SKM-1 treated with dmso at 0.1 percent for 144 hours (cell line): ENCODE measurements around the gene CD8B.
"Not testable (repeated sequence)": the region's sequence is repeated elsewhere in the genome, so short reads cannot be mapped to it uniquely, and the experiment has no call there.

Source experiments
- DNase-seq: peaks from one replicate; lab custom pipeline; 2025; ENCODE audit not compliant: unreplicated experiment; lab: John Stamatoyannopoulos, UW

CD8B gene

DNA sequence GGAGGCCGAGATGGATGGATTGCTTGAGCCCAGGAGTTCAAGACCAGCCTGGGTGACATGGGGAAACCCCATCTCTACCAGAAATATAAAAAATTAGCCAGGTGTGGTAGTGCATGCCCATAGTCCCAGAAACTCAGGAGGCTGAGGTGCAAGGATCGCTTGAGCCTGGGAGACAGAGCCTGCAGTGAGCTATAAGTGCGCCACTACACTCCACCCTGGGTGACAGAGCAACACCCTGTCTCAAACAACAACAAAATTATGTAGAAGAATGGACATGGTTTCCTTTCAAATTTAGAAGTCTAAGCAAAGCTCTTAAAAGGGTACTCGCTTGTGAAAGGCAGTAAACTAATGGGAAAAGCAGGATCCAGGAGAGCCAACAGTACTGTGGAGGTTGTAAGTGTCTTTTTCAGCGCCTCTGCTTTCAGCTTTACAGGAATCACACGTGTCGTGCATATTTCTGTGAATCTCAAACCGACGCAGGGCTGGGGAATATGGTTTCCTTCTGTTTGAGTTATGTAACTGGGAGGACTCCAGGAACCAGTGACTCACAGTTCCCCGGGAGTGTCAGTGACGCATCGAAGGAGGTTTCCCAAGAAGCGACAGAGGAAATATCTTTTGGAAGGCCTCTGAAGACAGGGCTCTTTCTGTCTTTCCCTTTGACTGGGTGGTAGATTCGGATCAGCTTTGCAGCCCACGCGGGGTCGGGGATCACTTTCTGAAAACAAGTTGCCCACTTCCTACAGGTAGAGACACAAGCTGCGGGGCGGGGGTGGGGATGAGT lies 24.6 kb downstream of the CD8B start:
- DNase-seq, result peak; percentile 65

DNA sequence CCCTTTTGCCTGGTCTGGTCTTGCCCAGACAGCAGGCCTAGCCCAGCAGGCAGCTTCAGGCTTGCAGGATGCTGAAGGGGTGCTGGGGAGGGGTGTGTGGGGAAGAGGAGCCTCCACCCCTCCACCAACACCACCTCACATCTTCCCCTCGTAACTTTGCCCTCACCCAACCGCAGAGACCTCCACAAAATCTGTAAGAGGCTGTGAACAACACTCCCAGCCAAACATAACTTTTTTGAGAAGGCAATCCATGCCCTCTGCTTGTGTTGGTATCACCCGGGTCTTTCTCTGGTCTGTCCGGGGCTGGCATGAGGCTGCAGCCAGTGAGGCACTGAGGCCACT lies 26.2 kb downstream of the CD8B start:
- not testable (repeated sequence) for DNase-seq

DNA sequence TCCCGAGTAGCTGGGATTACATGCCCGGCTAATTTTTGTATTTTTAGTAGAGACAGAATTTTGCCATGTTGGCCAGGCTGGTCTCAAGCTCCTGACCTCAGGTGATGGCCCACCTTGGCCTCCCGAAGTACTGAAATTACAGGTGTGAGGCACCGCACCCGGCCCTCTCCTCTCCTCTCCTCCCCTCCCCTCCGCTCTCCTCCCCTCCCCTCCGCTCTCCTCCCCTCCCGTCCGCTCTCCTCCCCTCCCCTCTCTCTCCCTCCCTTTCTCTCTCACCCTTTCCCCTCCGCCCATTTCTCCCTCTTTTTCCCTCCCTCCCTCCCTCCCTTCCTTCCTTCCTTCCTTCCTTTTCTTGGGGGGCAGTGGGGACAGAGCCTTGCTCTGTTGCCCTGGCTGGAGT lies 28.4 kb downstream of the CD8B start:
- DNase-seq, result no peak

DNA sequence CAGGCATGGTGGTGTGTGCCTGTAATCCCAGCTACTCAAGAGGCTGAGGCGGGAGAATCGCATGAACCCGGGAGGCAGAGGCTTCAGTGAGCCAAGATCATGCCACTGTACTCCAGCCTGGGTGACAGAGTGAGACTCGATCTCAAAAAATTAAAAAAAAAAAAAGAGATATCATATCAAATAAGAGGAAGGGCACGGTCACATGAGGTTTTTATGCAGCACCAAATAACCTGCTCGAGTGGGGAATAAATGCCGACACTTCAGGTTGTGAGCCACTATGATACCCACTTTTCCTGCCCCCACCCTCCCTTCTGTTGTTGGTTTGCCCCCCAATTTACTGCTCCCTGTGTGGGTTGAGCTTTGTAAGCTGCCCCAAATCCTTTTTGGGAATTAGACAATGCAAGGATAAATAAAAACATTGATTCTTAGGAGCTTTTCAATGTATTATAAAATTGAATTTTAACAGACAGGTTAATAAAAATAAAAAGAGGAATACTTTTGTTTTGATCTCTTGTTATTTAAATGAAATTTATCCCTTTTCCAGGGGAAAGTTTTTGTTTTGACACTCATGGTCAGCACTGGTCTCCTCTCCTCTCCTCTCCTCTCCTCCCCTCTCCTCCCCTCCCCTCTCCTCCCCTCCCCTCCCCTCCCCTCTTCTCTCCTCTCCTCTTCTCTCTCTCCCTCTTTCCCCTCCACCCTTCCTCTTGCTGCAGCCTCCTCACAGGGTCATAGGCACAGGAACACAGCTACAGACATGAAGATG lies 29.2 kb downstream of the CD8B start:
- no peak for DNase-seq

DNA sequence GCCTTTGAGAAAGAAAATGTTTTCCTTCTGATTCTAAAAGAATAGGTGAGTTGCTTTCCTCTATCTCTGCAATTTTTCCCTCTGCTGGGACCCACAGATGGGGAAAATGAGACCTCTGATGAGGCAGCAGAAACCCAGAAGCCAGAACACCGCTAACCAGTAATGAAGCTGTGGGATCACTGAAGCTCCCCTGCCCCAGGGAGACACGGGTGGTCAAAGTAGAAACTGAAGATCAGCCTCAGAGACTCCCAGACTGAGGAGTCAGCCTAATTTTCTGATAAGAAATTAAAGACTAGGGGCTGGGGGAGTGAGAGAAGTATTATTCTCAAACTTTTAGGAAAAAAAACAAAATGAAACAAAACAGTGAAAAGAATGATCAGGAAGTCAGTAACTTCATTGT lies 30.1 kb downstream of the CD8B start:
- no peak for DNase-seq

DNA sequence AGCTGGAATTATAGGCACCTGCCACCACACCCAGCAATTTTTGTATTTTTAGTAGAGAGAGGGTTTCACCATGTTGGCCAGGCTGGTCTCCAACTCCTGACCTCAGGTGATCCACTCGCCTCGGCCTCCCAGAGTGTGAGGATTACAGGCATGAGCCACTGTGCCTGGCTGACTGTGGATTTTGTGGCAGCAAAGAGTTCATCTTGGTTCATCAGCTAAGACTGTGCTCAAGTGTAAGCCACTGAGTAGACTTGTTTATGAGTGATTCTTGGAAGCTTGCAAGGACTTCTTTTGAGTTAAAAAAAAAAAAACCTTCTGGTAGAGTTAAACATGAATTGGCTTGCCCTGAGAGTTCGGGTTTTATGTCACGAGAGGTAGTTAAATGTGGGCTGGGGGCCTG lies 34.7 kb downstream of the CD8B start:
- no peak for DNase-seq

DNA sequence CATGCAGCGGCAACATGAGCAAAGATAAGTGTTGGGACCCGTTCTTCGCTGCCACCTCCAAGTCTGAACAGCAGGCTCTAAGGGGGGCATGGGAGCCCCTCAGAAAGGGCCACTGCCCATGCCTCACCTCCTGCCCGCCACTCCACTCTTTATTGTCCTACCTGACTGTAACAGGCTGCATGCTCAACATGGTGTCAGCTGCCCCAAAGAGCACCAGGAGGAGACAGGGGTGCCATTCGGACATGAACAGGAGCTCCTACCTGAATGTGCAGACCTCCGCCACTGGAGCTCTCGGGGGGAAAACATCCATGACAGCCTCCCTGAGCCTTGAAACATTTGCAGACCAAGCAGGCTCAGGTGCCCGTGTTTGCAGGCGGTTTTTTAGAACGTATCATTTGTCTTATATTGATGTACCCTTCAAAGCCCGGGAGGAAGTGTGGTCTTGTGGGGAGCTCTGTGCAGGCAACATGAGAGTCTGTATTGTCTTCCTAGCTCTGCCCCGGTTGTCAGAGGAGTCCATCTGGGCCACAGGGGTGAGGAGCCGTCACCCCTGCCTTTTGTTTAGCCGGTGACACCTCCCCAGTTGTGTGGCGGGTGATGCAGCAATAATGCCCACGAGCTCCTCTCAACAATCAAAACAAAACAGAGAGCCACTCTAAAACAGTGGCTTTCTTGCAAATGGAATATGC lies 35.8 kb downstream of the CD8B start:
- DNase-seq, result no peak

DNA sequence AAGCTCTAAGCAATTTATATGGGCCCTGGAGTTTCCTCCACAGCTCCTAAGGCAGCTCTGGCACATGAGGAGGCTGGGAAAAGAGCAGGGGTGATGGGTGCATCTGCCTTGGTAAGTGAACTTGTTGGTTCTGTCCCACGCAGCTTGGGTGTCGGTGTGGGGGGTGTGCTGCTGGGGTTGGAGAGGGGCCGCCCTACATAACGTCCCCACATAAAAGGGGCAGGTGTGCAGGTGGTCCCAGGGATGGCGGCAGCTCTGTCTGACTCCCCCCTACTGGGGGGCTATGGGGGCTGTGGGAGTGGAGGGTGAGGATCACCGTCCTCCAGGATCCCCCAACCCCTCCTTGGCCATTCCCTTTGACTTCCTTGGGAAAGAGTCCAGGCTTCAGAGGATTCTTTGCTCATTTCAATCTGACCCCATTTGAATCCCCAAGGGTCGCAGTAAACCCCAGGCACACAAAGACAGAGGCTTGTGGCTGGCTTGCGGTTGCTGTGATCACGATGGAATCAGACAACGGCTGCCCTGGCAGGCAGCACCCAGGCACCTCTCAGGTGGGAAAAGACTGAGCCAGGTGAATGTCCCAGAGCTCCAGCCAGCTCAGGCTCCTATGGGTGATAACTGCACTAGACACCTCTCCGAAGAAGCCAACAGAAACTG lies 36.5 kb downstream of the CD8B start:
- DNase-seq, result no peak

DNA sequence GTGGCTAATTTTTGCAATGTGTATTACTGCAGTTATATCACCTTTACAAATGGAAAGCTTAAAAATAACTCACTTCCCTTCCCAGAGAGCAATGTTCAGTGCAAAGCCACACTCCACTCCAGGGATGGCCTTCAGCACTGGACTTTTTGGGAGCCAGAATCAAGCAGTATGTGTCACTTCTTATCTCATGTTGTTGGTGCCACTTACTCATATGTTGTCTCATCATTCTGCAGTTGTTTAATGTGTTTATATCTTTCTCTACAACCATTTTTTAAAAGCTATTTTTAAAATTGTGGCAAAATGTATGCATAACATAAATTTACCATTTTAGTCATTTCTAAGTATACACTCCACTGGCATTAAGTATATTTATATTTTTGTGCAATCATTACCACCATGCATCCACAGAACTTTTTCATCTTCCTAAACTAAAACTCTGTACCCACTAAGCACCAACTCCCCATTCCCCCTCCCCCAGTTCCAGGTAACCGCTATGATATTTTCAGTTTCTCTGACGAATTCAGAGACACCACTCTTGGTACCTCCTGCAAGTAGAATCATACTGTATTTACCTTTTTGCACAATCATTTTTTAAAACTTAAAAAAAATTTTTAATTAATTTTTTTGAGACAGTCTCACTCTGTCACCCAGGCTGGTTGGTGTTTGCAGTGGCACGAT lies 38.9 kb downstream of the CD8B start:
- DNase-seq, result no peak

DNA sequence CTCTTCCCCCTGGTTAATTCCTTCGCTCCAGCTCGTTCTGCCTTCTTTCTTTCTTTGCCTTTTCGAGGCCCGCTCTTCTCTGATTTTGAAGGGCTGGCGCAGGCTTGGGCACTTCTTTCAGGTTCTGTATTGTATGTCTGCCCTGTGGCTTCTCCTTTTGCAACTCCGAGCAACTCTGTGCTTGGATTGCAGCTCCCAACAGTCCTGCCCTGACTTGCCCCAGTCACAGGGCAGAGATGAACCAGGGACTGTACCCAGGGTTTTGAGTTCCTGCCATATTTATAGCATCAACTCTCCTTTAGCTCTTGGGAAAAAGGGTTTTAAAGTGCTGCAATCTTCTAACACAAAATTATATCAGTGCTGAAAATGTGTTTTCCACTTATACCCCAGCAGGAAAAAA lies 39.8 kb downstream of the CD8B start:
- DNase-seq, result no peak

DNA sequence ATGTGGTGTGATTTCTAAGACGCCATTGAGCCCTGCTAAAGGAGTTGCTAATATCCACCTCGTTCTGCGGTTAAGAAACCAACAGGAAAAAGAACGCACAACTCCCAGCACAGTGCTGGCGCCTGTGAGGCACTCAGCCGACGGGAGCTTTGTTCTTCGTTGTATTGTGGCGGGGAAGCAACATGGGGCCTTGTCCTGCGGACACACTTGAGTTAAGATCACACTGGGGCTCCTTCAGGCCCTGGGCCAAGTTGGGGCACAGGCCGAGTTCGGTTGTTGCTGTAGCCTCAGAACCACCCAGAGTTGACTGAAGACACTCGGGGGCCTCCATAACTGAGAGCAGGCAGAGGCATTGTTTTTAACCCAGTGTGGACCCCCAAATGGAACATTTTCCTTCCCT lies 40.4 kb downstream of the CD8B start:
- no peak for DNase-seq

DNA sequence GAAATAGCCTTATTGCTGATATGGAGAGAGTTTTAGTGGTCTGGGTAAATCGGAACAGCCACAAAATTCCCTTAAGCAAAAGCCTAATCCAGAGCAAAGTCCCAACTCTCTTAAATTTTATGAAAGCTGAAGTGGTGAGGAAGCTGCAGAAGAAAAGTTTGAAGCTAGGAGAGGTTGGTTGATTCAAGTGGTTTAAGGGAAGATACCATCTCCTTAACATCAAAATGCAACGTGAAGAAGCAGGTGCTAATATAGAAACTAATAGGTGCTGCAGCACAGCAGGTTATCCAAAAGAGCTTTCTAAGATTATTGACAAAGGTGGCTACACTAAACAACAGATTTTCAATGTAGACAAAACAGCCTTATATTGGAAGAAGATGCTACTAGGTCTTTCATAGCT lies 42.7 kb downstream of the CD8B start:
- DNase-seq, result no peak

DNA sequence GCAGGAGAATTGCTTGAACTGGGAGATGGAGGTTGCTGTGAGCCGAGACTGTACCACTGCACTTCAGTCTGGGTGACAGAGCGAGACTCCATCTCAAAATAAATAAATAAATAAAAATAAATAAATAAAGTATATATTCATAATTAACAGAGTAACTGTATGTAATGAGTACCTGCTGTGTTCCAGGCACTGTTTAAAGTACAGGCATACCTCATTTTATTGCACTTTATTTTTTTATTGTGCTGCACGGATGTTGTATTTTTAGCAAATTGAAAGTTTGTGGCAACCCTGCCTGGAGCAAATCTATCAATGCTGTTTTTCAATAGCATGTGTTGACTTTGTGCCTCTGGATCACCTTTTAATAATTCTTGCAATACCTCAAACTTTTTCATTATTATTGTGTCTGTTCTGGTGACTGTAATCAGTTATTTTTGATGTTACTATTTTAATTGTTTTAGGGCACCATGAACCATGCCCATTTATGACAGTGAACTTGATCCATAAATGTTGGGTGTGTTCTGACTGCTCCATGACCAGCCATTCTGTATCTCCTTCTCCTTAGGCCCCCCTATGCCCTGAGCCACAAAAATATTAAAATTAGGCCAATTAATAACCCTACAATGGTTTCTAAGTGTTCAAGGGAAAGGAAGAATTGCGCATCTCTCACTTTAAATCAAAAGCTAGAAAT lies 43.4 kb downstream of the CD8B start:
- no peak for DNase-seq

DNA sequence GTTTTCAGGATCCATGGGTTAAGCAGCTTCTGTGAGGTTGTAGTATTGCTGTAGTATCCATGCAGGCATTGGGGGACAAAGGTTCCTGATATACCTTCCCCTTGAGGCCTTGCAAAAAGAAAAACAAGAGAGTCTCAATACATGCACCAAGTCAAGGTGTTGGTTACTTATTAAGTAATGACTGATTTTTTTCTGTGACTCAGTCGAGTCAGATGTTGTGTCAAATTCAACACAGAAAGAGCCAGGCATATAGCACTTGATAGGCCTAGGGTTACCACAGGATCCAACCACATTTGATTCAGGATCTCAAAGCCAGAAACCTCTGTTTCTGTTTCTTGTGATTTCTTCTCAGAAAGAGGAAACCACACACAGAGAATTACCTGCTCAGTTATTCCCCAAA lies 46.1 kb downstream of the CD8B start:
- DNase-seq, result no peak

DNA sequence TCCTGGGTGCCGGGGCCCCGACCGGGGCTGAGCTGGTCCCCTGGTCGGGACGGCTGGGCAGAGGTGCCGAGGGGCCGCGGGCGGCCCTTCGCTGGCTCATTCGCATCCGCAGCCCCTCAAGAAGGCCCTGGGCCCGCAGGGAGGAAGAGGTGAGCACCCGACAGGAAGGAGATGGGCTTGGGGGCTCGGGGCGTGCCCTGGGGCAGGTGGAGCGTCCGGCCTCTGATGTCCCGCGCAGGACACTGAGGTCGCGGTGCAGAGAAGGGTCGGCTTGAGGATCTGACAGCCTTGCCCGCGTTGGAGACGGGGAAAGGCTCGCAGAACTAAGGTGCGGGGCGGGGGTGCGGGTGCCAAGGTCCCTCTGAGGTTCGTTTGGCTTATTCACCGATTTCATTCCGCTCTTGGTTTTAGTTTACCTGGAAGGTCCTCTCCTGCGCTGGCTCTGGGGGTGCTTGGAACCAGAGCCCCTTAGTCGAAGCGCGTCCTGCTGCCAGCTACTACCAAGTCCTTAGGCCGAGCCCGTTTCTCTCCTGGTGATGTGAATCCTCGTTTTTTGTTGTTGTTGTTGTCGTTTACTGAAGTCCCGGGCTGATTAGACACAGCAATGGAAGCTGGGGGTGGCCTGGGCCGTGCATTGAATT lies 52.1 kb downstream of the CD8B start:
- no peak for DNase-seq

DNA sequence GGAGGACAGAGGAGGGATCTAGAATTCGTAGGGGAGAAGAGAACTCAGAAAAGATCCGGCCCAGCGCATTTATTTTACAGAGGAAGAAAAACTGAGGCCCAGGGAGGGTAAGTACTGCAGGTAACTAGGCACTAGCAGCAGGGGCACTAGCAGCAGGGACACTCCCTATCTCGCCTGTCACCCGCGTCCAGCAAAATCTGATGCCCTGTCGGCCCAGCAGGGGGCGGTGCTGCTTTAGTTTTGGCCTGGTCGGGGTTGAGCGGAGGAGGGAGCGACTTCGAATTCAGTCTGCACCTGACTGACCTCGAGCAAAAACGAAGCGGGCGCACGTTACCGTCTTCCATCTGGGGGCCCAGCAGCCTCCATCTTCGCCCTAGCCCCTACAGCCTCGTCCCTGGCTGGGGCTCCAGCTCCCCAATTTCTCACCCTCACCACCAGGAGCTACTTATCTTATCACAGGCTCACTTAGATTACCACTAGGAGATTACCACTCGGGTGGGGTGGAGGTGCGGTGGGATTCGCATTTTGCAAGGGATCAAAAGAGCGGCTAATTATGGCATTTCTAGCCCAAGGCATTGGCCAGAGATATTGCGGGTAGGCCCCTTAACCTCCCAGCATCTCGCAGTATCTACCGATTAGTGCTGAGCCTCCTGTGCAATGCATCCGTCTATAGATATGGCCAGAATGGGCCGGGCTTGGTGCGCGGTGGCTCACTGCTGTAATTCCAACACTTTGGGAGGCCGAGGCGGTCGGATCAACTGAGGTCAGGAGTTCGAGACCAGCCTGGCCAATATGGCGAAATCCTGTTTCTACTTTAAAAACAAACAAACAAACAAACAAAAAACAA lies 53.1 kb downstream of the CD8B start:
- DNase-seq, result peak; percentile 95

DNA sequence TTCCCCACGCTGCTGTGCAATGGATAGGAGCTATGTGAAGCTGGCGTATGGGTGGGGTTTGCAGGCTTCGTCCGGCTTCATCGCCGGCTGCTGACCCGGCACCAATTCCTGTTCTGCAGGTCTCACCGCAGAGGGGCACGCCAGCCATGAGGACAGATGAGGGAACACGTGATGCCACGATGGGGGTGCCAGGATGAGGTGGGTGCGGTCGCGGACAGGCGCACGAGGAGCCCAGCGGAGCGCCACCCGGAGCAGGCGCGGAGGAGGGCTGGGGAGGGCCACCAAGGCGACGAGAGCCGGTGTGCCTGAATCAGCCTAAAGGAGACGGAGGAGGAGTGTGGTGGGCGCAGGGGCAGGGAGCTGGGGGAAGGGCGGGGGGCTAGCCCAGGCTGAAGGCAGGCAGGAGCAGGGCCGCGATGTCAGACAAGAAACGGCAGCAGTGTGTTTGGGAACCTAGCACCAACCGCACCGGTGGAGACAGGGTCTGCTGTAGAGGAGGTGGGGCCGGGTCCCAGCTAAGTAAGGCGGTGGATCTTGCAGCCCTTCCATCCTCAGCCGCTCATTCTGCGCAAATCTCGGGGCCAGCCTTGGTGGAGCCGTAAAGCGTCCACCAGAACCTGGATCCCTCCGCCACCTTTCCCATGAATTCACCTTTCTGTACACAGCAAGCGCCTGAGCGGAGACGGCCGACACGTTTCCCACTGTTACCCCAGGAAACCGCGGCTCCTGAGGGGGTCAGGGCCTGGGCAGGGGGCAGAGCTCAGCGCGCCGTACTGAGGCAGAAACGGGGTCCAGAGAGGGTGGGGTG lies 54.0 kb downstream of the CD8B start:
- DNase-seq, result peak; percentile 31

DNA sequence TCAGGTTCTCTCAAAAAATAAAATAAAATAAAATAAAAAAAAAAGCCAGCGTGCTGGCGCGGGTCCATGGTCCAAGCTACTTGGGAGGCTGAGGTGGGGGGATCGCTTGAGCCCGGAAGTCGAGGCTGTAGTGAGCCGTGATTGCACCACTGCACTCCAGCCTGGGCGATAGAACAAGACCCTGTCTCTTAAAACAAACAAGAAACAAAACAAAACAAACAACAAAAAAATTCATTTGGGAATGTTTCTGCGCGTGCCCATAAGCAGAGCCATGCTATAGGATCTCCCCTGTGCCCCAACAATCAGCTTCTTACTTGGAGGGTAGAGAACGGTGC lies 54.6 kb downstream of the CD8B start:
- DNase-seq, result no peak
